NCI-H1048 (cell line): ENCODE data around the gene AHSA1.
"Not testable (repeated sequence)": the region's sequence is repeated elsewhere in the genome, so short reads cannot be mapped to it uniquely, and the experiment has no call there.

Source experiments
- DNase-seq: peaks from one replicate; lab custom pipeline; 2025; lab: John Stamatoyannopoulos, UW

The AHSA1 gene

DNA sequence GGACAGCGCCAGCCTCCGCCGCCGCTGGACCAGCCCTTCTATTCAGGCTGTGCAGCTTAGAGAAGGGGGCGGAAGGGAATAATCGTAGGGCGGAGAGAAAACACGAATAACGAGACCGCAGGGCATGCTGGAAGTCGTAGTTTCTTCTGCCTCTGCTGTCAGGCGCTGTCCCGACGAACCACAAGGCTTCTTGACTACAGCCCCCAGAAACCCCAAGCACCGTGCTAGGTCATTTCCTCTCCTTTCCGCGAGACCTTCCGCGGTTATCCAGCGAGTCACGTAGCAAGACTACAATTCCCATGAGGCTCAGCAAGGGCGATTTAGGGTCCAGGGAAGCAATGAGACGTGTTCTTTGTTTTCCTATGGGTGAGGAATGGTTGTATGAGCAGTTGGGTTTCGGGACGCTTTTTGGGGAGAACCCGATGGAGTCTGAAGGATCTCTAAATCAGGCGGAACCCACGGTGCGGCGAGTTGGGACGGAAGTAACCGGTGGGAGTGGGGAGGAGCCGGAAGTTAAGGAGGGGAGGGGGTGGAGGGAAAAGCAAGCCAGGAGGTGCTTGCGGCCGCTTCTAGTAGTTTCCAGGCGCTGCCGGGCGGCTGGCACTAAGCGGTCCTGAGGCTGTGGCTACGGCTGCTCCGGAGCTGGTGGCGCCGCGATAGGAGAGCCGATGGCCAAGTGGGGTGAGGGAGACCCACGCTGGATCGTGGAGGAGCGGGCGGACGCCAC, at the start of gene AHSA1, which contains the start of gene VIPAS39:
TSS of gene AHSA1 (plus strand) at position 572 of the 727 bp plus-strand sequence. CDS start at position 669, 97 bp downstream.
TSS of gene VIPAS39 (minus strand) at position 80 of the 727 bp plus-strand sequence. CDS start 3,499 bp downstream, outside the sequence.
- peak; percentile 93 for DNase-seq

DNA sequence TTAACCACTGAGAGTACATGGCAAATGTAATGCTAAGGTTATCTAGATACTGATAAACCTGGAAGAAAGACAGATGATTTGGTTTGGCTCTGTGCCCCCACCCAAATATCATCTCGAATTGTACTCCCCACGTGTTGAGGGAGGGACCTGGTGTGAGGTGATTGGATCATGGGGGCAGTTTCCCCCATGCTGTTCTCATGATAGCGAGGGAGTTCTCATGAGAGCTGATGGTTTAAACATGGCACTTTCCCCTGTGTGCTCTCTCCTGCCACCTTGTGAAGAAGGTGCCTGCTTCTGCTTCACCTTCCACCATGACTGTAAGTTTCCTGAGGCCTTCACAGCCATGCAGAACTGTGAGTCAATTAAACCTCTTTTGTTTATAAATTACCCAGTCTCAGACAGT, 48.8 kb upstream of the AHSA1 start:
- DNase-seq, result no peak

DNA sequence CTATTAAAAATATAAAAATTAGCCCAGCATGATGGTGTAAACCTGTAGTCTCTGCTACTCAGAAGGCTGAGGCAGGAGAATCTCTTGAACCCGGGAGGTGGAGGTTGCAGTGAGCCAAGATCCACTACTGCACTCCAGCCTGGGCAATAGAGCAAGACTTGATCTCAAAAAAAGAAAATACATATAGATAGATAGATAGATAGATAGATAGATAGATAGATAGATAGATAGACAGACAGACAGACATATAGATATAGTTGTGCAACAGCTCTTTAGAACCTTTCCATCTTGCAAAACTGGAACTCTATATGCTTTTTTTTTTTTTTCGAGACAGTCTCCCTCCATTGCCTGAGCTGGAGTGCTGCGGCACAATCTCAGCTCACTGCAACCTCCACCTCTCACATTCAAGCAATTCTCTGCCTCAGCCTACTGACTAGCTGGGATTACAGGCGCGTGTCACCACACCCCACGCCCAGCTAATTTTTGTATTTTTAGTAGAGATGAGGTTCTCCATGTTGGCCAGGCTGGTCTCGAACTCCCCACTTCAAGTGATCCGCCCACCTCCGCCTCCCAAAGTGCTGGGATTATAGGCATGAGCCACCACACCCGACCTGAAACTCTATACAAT, 42.4 kb upstream of the AHSA1 start:
- not testable (repeated sequence) for DNase-seq

DNA sequence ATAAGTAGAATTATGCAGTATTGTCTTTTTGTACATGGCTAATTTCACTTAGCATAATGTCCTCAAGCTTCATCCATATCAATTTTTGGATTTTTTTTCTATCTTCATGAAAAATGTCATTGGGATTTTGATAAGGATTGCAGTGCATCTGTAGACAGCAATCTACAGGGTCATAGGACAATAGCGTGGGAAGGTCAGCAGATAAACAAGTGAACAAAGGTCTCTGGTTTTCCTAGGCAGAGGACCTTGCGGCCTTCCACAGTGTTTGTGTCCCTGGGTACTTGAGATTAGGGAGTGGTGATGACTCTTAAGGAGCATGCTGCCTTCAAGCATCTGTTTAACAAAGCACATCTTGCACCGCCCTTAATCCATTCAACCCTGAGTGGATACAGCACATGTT, 41.8 kb upstream of the AHSA1 start:
- DNase-seq, result not testable (repeated sequence)

DNA sequence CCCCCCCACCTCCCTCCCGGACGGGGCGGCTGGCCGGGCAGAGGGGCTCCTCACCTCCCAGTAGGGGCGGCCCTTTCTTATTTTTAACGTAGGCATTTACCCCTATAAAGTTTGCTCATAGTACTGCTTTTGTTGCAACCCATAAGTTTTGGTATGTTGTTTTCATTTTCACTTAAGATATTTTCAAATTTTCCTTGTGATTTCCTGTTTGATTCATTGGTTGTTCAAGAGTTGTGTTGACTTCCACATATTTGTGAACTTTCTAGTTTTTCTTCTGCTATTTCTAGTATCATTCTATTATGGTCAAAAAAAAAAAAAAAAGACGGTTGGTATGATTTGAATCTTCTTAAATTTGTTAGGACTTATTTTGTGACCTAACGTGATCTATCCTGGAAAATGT, 41.1 kb upstream of the AHSA1 start:
- no peak for DNase-seq

DNA sequence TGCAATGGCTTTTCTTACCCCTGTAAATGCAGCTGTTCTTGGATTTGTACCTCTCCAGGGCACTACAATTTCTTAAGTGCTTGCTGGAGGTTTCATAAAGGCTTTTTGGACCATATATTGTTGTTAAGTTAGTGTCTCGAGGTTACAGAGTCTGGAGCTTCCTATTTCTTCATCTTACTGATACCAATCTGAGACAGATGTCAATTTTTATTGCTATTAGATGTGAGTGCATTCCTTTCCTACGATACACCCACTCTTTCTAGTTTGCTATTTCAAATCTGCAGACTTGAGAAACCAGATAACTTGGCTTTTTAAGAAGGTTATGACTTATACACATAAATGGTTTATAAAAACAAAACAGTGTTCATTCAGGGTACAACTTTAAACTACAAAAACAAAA, 36.7 kb upstream of the AHSA1 start:
- DNase-seq, result no peak

DNA sequence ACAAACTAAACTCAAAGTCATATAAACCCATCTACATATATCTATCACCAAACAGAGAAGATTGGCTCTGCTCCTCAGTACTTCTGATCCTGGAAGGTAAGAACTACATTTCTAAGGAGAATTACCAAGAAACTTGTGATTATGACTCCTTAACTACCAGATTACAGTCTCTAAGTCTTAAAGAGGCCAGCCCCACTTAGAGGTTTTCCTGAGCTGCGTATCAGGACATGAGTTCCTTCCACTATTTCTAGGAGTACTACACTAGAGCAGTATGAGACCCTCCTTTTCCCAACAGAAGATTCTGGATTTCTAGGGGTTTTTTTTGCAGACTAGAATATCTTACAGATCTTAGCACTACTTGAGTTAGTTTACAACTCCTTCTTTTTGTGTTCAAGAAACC, 34.5 kb upstream of the AHSA1 start, which contains the start of gene NOXRED1:
TSS of gene NOXRED1 (minus strand) at position 101 of the 400 bp plus-strand sequence. CDS start 634 bp downstream, outside the sequence.
- DNase-seq, result no peak

DNA sequence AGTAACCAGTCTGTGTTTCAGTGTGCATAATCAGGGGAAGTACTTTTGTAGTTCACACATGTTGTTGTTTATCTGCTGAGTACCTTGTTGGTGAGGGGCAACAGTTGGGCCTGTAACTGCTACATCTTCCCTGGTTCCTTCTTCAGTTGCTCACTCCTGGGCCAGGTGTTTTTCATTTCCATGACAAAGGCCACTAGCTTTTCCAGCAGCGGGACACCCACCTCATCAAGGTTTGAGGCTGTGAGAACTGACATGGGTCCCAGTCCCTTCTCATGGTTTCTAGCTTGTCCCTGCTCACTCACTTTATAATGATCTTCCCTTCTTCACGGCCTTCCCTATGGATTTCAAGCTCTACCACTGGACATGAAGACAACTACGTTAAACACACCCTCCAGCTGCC, 33.0 kb upstream of the AHSA1 start:
- DNase-seq, result no peak

DNA sequence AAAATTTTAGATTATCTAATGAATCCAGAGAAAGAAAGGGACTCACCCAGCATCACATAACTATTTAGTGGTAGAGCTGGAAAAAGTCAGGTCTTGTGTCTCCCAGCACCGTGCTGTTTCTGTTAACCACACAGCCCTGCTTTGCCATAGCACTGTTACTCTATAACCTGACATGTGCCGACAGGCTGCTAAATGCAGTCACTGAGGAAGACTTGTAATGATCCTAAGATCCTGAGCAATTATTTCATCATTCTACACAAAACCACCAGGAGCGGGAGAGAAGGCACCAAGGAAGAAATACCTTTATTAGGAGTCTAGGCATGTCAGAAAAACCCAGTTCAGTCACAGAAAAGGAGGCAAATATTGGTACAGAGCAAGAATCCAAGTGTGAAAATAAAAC, 31.5 kb upstream of the AHSA1 start:
- DNase-seq, result no peak

DNA sequence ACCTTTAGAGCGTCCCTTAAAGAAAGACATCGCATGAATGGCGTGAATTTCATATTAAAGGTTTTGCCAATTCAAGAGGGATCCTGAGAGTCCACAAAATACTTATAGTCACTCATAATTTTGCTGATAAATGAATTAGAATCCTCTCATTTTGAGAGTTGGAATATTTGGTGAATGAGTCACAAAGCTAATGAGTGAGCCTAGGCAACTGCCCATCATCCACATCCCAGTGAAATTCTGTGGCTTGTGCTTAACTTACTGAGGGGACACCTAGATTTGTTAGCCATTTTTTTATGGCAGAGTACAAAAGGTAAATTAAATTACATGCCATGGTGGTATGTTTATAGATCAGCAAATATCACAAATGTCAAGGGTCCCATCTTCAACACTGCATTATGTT, 21.9 kb upstream of the AHSA1 start:
- no peak for DNase-seq

DNA sequence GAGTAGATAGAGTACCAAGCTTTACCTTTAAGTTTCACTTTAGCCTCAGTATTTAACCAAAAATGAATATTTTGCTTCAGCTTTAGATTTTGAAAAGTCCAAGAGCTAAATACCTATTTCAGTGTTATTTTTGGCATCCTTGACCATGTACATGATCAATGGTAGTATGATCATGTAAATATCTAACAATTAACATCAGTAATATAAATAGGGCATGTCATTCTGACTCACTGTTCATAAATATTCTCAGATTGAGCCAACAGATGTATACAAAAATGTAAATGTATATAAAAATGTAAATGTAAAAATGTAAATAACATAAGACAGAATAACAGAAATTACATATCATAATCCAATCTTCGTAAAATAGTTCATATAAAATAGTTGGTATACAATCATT, 19.3 kb upstream of the AHSA1 start:
- no peak for DNase-seq

DNA sequence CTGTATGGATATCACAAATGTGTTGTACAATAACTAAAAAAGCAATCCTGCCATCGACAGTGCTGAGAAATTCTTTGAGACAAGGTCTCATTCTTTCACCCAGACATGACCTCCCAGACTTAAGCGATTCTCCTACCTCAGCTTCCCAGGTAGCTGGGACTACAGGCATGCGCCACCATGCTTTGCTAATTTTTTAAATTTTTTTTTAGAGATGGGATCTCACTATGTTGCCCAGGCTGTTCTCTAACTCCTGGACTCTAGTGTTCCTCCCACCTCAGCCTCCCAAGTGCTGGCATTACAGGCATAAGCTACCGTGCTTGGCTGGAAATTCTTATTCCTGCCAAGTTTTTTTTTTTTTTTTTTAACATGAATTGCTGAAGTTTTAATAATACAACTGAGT, 18.0 kb upstream of the AHSA1 start:
- no peak for DNase-seq

DNA sequence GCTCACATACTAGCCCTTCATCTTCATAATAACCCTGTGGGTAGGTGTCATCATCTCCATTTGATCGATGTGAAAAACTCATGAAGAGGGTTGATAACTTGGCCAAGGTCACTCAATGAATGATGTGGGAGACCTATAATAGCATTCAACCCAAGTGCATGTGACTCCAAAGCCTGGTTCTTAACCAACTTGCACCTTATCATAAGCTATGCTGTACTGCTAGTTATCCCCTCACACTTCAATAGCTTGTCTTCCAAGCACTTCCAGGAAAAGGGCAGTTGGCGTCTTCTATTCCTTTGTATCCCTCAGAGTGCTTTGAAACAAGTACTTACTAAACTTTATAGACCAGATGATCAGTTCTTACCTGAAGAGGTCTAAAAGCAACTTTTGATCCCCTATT, 15.7 kb upstream of the AHSA1 start:
- DNase-seq, result no peak

DNA sequence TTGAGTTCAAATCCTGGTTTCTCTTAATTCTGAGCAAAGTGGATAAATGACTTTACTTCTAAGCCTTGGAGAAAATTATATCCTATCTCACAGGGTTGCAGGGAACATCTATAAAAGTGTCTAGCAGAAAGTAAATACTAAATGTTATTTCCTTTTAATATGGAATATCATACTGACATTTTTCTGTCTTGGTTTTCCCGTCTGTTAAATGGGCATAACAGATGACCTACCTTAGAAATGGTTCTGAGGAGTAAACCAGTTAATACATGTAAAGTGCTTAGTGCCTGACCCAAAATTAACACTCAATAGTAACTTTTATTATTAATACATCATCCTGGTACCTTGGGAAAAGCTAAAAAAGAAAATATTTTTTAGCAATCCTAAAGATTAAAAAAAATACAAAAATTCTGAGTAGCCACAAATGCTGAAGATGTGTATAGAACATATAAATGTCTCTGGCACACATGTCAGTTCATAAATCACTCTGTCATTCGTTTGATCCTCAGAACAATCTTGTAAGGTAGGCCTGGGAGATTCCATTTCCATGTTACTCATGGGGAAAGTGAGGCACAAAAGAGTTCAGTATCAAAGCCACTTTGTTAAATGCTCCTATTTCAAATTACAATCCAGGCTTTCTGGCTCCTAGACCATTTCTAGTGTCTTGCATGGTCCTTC, 1.8 kb upstream of the AHSA1 start:
- DNase-seq, result no peak

DNA sequence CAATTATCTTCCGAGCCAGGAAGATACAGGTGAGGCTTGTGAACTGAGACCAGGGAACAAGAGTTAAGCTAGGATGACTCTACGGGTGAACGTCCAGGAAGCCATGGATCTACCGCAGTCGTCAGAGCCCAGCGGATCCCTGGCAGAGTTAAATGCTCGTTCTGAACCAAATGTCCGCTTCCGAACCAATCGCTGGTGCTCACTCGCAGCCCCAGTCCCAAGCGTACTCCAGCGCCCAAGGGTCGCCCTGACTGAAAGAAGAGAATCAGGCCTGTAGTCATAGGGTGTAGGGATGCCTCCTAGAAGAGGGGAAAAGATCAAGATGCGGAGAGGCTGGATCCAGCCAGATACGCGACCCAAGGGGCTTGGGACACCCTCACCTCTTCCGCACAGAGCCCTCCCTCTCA, 775 bp upstream of the AHSA1 start:
- no peak for DNase-seq

DNA sequence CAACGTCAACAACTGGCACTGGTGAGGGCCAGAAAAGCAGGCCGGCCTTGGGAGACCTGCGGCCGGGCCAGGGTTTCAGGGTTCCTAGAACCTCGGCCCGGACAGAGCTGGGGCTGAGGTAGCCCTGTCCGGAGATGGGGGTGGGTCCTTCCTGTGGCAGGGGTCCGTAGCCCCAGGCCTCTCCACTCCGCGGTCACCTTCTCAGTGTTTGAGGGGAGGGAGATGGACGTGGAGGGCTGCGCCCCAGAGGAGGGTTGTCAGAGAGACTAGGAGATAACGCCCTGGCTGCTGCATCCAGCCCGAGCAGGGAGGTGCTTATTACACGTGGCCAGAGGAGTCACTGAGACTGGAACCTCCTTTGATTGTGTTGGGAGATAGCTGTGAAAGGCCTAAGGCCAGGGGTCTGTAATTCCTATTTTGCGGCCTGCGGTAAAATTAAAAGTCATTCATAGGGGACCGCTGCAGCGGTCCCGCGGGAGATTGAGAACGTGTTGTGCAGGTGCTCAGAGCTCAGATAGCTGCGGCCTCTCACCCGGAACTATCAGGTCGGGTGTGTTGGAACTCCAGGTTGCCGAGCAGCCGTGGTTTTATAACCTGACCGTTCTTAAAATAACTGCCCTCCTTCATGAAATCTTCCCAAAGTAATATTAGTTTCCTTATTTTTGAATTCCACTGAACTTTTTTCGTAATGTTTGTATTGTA, 507 bp downstream of the AHSA1 start:
- no peak for DNase-seq

DNA sequence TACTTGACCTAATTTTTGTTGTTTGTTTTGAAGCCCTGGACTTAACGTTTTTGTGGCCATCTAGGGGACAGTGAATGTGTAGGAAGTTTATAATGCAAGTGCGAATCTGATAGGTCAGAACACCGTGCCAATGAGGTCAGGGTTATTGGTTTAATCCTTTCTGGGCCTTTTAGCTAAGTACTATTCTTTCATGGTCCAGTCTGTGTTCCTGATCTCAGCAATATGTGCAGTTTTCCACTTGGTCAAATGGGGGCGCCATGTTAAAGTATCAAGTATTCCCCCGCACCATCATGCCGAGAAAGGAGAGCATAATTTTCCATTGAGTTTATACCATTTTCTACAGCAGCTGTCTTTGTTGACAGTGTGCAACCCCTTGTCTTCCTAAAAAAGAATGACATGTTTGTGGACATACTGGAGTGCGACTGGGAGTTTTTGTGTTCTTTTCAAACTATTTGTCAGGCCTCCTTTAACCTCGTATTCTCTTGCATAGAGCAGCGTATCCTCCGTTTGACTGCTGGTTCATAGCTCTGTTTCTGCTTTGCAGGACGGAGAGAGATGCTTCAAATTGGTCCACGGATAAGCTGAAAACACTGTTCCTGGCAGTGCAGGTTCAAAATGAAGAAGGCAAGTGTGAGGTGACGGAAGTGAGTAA, 1.3 kb downstream of the AHSA1 start:
- peak; percentile 45 for DNase-seq

DNA sequence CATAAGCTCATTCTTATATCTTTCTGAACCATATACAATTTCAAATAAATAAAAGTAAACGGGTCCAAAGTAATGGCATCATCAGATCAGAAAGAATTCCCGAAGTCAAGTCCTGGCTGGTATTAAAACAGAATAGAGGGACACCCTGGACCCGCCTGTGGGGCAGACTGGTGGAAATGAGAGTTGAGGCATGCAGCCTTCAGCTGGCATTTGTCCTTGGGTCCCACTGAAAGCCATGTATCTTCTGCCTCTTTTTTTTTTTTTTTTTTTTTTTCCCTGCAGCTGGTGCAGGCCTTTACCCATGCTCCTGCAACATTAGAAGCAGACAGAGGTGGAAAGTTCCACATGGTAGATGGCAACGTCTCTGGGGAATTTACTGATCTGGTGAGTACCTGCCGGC, 9.9 kb downstream of the AHSA1 start:
- DNase-seq, result no peak

DNA sequence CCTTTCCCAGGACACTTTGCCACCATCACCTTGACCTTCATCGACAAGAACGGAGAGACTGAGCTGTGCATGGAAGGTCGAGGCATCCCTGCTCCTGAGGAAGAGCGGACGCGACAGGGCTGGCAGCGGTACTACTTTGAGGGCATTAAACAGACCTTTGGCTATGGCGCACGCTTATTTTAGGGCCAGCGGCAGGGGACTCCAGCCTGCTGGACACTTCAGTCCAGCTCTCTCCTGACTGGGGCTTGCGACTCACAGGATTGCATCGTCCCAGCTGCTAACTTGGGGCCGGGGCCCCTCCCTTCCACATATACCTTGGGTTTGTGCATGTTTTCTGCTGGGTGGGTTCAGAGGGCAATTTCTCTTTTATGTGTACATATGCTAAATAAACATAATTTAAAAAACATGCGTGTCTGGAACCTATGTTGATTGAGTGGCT, 11.2 kb downstream of the AHSA1 start:
- no peak for DNase-seq

DNA sequence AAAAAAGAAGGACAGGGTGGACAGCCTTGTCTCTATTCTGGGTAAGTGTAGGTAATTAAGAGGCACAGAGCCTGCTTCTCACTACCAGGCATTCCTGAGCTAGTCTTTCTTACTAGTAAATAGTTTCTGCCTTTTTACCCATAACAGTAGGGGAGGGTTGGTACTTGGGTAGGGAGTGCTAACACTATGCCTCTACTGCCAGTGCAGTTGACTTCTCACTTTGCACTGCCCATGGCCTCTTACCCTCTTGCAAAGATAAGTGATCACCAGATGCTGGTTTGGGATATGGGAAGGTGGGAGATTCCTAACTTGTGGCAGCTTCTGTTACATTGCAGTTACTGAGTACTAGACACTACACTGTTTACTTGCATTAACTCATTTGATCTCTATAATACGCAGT, 11.6 kb downstream of the AHSA1 start:
- DNase-seq, result no peak

DNA sequence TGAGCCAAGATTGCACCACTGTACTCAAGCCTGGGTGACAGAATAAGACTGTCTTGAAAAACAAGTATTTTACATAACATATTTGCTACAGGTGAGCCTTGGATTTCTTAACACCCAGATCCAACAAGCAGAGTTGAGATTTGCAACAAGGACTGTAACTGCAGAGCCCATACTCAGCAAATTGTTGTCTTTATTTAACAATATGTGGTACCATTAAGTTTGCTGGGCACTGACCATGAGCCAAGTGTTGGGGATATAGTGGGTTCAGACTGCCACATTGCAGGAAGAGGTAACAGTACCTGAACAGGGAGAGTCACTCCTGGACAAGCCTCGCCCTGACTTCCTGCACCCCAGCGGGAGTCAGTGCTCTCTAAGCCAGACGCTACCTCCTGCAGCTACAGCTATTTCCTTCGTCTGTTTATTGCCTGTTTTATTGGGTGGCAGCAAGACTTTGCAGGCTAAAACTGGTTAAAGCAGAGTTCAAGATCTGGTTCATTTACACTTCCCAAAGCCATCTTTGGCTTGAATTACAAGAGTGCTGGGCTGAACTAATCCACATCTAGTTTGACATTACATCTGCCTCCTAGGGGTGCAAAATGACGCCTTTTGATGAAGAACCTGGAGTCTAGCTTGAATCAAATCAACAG, 12.5 kb downstream of the AHSA1 start:
- no peak for DNase-seq
